GM13976 (cell line): ENCODE measurements around the gene PLBD1.

Source experiments
- DNase-seq: peaks from one replicate; pipeline ENCODE4 v3.0.0; 2012; ENCODE audit warnings: low spot score
- in situ Hi-C: fragments of 300-500 bp; cut with MboI; formaldehyde crosslinking; loops from one replicate; pipeline ENCODE4 v1.12.0; 2022; ENCODE audit warnings: low sequenced_read_pairs, mixed read lengths, inconsistent platforms; ENCODE audit not compliant: unreplicated experiment
- TF ChIP-seq, protein P1 (sequence below): IDR thresholded peaks from 2 replicates; pipeline ENCODE4 v1.5.1; 2012; ENCODE audit warnings: borderline replicate concordance, mild to moderate bottlenecking; ENCODE audit not compliant: insufficient read depth; ENCODE audit errors: extremely low read depth, missing control alignments, control extremely low read depth

The PLBD1 gene

GRCh38 chr12:14548609-14549008 is 19.1 kb downstream of the PLBD1 start:
- TF ChIP-seq, protein P1, sequence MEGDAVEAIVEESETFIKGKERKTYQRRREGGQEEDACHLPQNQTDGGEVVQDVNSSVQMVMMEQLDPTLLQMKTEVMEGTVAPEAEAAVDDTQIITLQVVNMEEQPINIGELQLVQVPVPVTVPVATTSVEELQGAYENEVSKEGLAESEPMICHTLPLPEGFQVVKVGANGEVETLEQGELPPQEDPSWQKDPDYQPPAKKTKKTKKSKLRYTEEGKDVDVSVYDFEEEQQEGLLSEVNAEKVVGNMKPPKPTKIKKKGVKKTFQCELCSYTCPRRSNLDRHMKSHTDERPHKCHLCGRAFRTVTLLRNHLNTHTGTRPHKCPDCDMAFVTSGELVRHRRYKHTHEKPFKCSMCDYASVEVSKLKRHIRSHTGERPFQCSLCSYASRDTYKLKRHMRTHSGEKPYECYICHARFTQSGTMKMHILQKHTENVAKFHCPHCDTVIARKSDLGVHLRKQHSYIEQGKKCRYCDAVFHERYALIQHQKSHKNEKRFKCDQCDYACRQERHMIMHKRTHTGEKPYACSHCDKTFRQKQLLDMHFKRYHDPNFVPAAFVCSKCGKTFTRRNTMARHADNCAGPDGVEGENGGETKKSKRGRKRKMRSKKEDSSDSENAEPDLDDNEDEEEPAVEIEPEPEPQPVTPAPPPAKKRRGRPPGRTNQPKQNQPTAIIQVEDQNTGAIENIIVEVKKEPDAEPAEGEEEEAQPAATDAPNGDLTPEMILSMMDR = no peak
- in situ Hi-C loops = no loop called here
- no peak for DNase-seq

DNA sequence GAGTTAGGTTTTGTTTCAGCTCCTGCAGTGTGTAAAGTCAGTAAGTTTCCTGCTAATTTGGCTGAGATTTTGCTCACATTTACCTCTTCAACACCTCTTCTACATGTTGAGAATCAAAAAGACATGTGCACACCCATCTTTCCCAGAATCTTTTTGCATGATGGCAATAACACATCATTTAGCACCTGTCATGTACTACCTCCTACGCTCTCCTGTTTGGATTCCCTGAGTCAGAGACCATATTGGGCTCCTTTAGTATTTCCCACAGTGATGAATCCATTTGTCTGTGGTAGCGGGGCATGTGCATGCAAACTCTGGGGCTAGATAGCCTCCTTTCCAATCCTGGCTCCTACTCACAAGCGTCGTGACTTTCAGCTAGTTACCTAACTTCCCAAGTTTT is 20.1 kb downstream of the PLBD1 start:
- TF ChIP-seq, protein P1 = no peak
- in situ Hi-C loops = no loop called here

DNA sequence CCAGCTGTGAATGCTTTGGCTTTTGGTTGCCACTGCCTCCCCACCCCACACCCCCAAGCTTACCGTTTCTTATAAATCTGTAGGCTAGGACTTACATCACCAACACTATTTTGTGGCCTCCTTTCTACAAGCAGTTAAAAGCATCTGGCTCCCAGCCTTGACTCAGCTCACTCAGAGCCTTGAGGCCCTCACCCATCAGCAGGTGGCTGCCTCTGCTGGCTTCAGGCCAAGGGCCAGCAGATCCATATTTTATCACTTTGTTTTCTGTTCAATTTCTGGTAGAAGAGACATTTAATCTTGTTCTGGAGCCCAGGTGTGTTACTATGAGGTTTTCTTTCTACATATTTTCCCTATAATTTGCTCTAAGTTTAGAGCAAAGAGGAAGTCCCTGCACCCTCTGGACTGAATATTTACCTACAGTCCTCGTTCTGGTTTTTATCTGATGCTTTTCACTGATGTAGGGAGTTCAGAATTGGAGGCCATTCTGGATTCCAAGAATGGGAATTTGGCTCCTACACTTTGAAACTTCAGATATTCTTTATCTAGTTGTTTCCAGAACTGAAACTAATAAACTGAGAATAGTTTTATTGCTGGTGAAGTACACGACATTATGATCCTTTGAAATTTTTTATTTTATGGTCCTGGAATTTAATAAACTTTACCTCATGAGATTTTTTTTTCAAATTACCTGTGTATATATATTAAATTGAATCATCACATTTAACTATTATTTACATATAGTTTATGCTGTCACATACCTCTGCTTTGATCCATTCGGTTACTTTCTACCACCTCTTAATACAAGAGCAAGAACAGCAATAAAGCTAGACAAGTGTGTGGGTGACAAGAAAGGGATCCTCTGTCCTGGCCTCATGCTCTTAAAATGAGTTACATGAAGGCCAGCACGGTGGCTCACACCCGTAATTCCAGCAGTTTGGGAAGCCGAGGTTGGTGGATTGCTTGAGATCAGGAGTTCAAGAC is 22.2 kb downstream of the PLBD1 start:
- in situ Hi-C loops = no loop called here
- no peak for DNase-seq
- TF ChIP-seq, protein P1 = no peak

More for the DNA sequence above, 20.1 kb downstream of the PLBD1 start:
- no peak for DNase-seq

DNA sequence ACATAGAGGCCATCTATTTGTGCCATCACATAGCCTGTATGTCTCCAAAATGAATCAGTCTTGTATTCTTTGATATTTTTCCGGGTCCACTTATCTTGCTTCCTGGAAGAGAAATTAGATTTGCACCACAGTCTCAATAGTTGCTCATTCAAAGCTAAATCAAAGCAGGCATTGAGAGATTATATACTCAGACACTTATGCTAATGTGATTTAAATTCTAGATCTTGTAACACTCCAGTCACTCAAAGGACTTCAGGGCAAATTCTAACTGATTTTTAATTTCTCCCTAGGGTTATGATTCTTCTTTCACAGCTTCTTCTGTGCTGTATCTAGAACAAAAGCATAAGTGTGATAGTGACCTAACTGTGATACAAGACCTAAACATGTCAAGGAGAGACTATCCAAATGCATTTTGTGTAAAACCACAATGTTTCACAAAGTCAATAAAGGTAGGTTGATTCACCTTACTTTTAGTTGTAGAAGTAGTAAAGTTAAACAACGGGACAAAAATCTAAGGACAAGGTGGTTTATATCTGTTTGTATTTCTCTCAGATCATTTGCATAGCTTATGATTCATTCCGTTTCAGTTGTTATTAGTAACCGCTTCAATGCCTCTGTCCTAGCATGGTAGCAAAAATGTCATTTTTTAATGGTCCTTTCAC is 26.8 kb downstream of the PLBD1 start:
- DNase-seq = no peak
- in situ Hi-C loops = no loop called here
- TF ChIP-seq, protein P1 = no peak

DNA sequence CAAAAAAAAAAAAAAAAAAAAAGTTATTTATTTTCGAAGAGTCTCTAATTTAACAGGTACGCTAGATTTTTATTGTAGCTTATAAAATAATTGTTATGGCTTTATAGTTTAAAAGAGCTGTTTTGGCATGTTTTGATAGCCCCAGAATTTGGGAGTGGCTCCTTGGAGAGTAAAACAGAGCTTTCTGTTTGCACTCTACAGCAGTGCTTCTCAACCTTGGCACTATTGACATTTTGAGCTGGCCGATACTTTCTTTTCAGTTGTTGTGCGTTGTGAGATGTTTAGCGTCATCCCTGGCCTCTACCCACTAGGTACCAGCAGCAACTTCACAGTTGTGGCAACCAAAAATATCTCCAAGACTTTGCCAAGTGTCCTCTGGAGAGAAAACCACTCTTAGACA is 30.6 kb downstream of the PLBD1 start:
- TF ChIP-seq, protein P1 = no peak
- in situ Hi-C loops = no loop called here
- no peak for DNase-seq

DNA sequence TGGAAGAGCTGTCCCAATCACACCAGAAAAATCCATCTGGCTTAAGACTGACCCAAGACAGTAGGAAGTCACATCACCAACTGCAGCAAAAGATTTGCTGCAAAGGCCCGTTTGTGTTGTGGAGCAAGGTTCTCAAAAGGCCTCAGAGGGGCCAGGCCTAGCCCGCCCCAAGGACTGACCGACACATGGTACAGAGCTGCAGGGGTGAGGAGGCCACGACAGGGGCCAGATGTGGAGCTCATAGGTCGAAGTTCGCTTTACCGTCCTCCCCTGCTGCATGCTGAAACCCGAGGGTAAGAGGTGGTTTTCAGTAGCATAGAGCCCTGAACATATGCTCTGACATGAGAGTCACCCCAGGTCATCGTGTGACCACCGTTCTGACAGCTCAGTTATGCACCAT is 35.5 kb downstream of the PLBD1 start:
- no peak for DNase-seq
- TF ChIP-seq, protein P1 = no peak
- in situ Hi-C loops = no loop called here
